ENCODE data around the gene SHMT2.
A peak's percentile ranks its signal among the peaks of the same experiment; 100 is the strongest.

DNA sequence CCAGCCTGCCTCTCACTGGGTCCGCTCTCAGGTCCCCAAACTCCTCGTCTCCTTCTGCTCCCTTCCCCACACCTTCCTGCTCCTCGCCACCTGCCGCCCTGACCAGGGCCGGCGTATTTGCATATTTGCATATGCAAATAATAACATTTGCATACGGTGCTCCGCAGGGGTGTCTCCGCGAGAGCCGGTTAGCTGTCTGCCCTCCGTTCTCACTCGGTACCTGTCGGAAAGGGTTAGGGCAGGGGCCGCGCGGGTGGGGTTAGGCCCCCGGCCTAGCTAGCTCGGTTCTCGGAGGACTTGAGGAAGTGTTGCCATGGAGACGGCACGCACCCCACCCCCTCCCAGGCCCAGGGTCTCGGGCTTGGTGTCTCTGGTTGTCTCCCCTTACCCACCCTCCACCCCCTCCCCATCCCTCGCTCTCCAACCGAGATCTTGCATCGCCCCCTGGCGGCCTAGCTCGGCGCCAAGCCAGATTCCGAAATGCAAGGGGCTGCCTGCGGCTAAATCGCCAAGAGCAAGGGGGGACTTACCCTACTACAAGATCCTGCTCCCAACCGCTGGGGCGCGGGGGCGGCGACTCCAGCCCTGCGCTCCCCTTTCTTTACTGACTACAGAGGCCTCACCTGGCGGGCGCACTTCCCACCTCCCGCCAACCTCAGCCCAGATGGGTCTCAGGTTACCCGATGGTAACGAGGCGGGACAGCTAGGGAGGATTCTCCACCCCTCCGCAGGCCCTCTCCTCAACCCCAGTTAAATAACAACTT lies 13.4 kb downstream of the SHMT2 start:
- TF ChIP-seq, protein P1, sequence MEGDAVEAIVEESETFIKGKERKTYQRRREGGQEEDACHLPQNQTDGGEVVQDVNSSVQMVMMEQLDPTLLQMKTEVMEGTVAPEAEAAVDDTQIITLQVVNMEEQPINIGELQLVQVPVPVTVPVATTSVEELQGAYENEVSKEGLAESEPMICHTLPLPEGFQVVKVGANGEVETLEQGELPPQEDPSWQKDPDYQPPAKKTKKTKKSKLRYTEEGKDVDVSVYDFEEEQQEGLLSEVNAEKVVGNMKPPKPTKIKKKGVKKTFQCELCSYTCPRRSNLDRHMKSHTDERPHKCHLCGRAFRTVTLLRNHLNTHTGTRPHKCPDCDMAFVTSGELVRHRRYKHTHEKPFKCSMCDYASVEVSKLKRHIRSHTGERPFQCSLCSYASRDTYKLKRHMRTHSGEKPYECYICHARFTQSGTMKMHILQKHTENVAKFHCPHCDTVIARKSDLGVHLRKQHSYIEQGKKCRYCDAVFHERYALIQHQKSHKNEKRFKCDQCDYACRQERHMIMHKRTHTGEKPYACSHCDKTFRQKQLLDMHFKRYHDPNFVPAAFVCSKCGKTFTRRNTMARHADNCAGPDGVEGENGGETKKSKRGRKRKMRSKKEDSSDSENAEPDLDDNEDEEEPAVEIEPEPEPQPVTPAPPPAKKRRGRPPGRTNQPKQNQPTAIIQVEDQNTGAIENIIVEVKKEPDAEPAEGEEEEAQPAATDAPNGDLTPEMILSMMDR (IDR thresholded peaks at IDR 0.05): peak; percentile 85
- TF ChIP-seq EZH2phosphoT487 (IDR thresholded peaks at IDR 0.05) (no peak), EZH2 (IDR thresholded peaks at IDR 0.05) (no peak)
